Kidney (tissue), 14 donors: ENCODE measurements around the gene ADCK2. TPM values are rescaled to one million over a fixed set of nuclear protein-coding genes. Genes with fewer than 3 reads are reported as not detected.
"Not testable (repeated sequence)": the region's sequence is repeated elsewhere in the genome, so short reads cannot be mapped to it uniquely, and the experiment has no call there.

Experiments used
- DNase-seq, 5 donors: peaks; one replicate each; pipeline ENCODE4 v3.0.0-alpha.2; 2013 to 2020
- FAIRE-seq: peaks from 2 replicates; lab custom pipeline; 2012; peaks lifted over from hg19 to GRCh38; lab: Jason Lieb, UNC
- H3K27ac ChIP-seq, 2 donors: one replicate each; pipeline ENCODE4 v1.7.0; 2013; ENCODE audit warnings: low read depth in 2 of 2, low read length in 2 of 2, inconsistent platforms in 1 of 2
- H3K27me3 ChIP-seq: one replicate; pipeline ENCODE4 v1.7.1; 2013; ENCODE audit warnings: low read length, inconsistent platforms; ENCODE audit not compliant: control insufficient read depth, insufficient read depth
- H3K36me3 ChIP-seq, 3 donors: one replicate each; pipeline versions ENCODE4 v1.7.0 to v1.7.1; 2013; ENCODE audit warnings: low read length in 3 of 3, control low read depth in 1 of 3, inconsistent platforms in 1 of 3; ENCODE audit not compliant: insufficient read depth in 3 of 3, control insufficient read depth in 2 of 3
- H3K4me1 ChIP-seq, 3 donors: one replicate each; pipeline versions ENCODE4 v1.7.0 to v1.7.1; 2013; ENCODE audit warnings: low read length in 3 of 3, inconsistent platforms in 1 of 3, low read depth in 1 of 3; ENCODE audit not compliant: control insufficient read depth in 2 of 3, insufficient read depth in 2 of 3
- H3K4me3 ChIP-seq, 3 donors: one replicate each; pipeline versions ENCODE4 v1.7.0 to v1.8.1; 2013; ENCODE audit warnings: low read length in 3 of 3, control low read depth in 1 of 3, inconsistent platforms in 1 of 3
- H3K9ac ChIP-seq, 3 donors: one replicate each; pipeline versions ENCODE4 v1.7.0 to v1.7.1; 2013; ENCODE audit warnings: low read length in 3 of 3, control low read depth in 1 of 3, inconsistent platforms in 1 of 3
- H3K9me3 ChIP-seq, 3 donors: one replicate each; pipeline versions ENCODE4 v1.7.0 to v1.7.1; 2013; ENCODE audit warnings: low read length in 3 of 3, control low read depth in 1 of 3, inconsistent platforms in 1 of 3; ENCODE audit not compliant: control insufficient read depth in 2 of 3, insufficient read depth in 1 of 3
- CTCF ChIP-seq: IDR thresholded peaks from 3 replicates; pipeline ENCODE4 v1.5.1; 2012; ENCODE audit warnings: mild to moderate bottlenecking, moderate library complexity, borderline replicate concordance; ENCODE audit not compliant: insufficient read depth; ENCODE audit errors: extremely low read depth
- intact Hi-C: fragments of 100-400 bp; cut with DNase I; formaldehyde crosslinking; loops from one replicate; pipeline ENCODE4 v1.11.1; 2022
- polyA plus RNA-seq: library from polyadenylated mRNA; stranded (reverse); fragments of 350-450 nt; fragmentation: Illumina TruSeq; extraction: RNeasy Lipid Tissue Mini Kit (QIAGEN cat#74804); gene quantifications from one replicate; pipeline ENCODE4 v1.2.3, GENCODE V29; 2014; ENCODE audit warnings: low read depth, low replicate concordance; ENCODE audit not compliant: insufficient read depth
- total RNA-seq: library from RNA; stranded (reverse); fragmentation: NEBNext Ultra II Directional; extraction: Animal tissue kit (Norgen Biotek cat#: 25700); gene quantifications from one replicate; pipeline ENCODE4 v1.2.1, GENCODE V29; 2021
- donor health status: control.
- donor health status: control.
- donor health status: control.
- donor health status: control.
- donor health status: control.
- donor health status: DM: yes; HTN: yes; CAD: no.
- donor health status: Normal renal cell carcinoma (clear cell type).

The ADCK2 gene
- total and polyA plus RNA-seq, 2 donors from 2014 or later = 18.7 to 18.8 TPM

GRCh38 chr7:140657891-140658290 is 14.9 kb upstream of the ADCK2 start:
- H3K9ac ChIP-seq = no peak overlapping the region
- H3K9me3 ChIP-seq = no peaks in the 10 kb centered on the region
- H3K27ac ChIP-seq = no peak overlapping the region
- no peak for TF ChIP-seq CTCF
- H3K4me3 ChIP-seq = no peak overlapping the region
- FAIRE-seq (no peak), DNase-seq (no peak)
- H3K27me3 ChIP-seq = no peaks in the 10 kb centered on the region
- no peaks in the 10 kb centered on the region for H3K36me3 ChIP-seq
- intact Hi-C loops = no loop called here
- H3K4me1 ChIP-seq = peaks cover 2 to 8% (median 5%) of the 10 kb centered on the region in 3 donors

GRCh38 chr7:140659856-140660255 is 12.9 kb upstream of the ADCK2 start:
- Histone ChIP-seq H3K9me3 (no peaks in the 10 kb centered on the region), H3K36me3 (no peaks in the 10 kb centered on the region), H3K4me1 (peaks cover 0 to 8% (median 2%) of the 10 kb centered on the region in 3 donors), H3K4me3 (no peak overlapping the region), H3K9ac (no peak overlapping the region), H3K27me3 (no peaks in the 10 kb centered on the region), H3K27ac (no peak overlapping the region)
- DNase-seq (no peak), FAIRE-seq (no peak)
- TF ChIP-seq CTCF = no peak
- intact Hi-C loops = no loop called here

GRCh38 chr7:140661124-140661523 is 11.6 kb upstream of the ADCK2 start:
- intact Hi-C loops = no loop called here
- Histone ChIP-seq H3K4me3 (no peak overlapping the region), H3K27me3 (no peaks in the 10 kb centered on the region), H3K27ac (no peak overlapping the region), H3K4me1 (peaks cover 0 to 8% (median 2%) of the 10 kb centered on the region in 3 donors), H3K36me3 (no peaks in the 10 kb centered on the region), H3K9me3 (no peaks in the 10 kb centered on the region), H3K9ac (no peak overlapping the region)
- DNase-seq (no peak), FAIRE-seq (no peak)
- TF ChIP-seq CTCF = peak; percentile 25

DNA sequence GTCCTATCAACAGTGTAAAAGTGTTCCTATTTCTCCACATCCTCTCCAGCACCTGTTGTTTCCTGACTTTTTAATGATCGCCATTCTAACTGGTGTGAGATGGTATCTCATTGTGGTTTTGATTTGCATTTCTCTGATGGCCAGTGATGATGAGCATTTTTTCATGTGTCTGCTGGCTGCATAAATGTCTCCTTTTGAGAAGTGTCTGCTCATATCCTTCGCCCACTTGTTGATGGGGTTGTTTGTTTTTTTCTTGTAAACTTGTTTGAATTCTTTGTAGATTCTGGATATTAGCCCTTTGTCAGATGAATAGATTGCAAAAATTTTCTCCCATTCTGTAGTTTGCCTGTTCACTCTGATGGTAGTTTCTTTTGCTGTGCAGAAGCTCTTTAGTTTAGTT is 9.8 kb upstream of the ADCK2 start:
- H3K36me3 ChIP-seq, H3K9ac ChIP-seq, H3K27ac ChIP-seq, DNase-seq, H3K27me3 ChIP-seq, H3K9me3 ChIP-seq, H3K4me1 ChIP-seq, intact Hi-C loops, FAIRE-seq, H3K4me3 ChIP-seq: not testable (repeated sequence)
